HG03378 (cell line): ENCODE measurements around the gene METTL18.

Experiments
- ATAC-seq: cut with Tn5 transposase; IDR thresholded peaks from one replicate; pipeline ENCODE4 v1.9.1; 2021; ENCODE audit warnings: mild to moderate bottlenecking, moderate library complexity; ENCODE audit not compliant: unreplicated experiment

The METTL18 gene

GRCh38 chr1:169786974-169787373 is 7.7 kb downstream of the METTL18 start:
- no peak for ATAC-seq

DNA sequence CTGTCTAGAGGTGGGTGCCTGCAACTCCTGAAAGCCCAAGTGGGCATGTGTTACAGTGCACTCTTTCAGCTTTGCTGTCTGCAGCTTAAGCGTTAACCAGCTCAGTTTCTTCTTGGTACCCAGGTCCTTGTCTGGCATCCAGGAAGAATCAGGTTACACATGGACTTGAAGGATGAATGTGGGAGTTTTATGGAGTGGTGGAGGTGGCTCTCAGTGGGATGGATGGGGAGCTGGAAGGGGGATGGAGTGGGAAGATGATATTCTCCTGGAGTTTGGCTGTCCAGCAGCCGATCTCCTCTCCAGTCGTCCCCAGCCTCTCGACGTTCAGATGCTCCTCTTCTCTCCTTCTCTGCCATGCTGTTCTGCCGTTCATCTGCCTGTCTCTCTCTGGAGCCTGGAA is 9.4 kb downstream of the METTL18 start:
- no peak for ATAC-seq

DNA sequence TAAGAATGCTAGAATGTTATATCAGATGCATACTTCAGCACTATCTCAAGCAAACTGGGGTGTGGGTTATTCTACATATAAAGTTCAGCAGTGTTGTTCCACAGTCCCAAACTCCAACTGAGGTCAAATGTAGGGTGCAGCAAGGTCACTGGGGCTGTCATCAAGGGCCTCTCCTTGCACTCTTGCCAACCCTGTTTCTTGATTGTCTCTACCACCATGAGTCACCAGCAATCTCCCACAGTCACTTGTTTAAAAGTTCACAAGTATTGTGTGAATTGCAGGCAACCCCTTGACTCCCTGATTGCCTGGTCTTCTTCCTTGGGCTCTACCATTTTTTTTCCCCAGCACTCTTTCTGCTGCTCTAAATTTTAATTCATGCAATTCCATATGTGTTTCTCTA is 10.6 kb downstream of the METTL18 start:
- no peak for ATAC-seq

DNA sequence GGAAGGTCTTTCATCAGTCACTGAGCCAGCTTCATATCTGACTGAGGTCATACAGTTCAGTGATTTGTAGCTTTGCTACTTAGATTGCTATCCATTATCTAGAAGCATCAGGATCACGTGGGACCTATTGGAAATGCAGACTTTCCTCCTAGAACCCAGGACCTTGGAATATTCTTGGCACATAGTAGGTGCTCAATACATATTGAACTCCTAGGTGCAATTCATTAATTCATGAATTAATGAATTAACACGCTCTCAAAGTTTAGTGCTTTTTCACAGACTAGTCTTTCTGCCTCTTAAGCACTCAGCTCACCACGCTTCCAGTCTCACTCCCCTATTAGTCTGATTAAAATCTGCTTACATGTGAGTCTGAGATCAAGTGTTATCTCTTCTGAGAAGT is 12.1 kb downstream of the METTL18 start:
- ATAC-seq, result no peak

GRCh38 chr1:169779970-169780369 is 14.7 kb downstream of the METTL18 start:
- ATAC-seq, result no peak

- no peak for ATAC-seq
Observed at GRCh38 chr1:169779150-169779549, 15.6 kb downstream of the METTL18 start.

DNA sequence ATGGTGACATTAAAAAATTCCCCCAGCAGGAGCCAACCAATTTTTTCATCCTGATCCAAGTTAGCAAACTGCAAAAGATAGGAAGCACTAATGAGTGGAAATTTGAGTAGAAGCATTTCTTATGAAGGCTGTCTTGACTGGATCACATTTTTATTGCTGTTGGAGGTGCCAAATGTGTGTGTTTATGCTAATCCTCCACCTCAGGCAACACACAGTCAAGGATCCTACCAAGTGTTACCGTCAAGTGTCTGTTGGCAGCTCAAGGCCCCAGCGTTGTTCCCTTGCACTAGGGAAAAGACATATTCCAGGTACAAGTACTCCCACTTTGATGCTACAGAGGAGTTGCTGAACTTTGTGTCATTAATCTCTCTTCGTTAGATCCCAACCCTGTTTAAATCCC is 18.3 kb downstream of the METTL18 start:
- ATAC-seq, result no peak

- ATAC-seq, result no peak
Observed at GRCh38 chr1:169768161-169768560, 26.5 kb downstream of the METTL18 start.

- ATAC-seq, result no peak
Observed at GRCh38 chr1:169765580-169766331, 29.0 kb downstream of the METTL18 start.

DNA sequence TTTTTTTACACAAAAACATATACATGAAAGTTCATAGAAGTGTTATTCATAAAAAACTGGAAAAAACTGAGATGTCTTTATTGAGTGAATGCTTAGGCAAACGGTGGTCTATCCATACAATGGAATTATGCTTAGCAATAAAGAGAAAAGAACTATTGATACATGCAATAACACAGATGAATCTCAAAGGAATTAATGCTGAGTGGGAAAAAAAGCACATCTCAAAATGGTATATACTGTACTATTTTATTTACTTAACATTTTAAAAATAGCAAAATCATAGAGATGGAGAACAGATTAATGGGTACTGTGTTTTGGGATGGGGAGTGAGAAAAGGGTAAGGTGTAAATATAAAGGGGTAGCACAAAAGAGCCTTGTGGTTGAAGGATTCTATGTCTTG is 29.8 kb downstream of the METTL18 start:
- no peak for ATAC-seq

DNA sequence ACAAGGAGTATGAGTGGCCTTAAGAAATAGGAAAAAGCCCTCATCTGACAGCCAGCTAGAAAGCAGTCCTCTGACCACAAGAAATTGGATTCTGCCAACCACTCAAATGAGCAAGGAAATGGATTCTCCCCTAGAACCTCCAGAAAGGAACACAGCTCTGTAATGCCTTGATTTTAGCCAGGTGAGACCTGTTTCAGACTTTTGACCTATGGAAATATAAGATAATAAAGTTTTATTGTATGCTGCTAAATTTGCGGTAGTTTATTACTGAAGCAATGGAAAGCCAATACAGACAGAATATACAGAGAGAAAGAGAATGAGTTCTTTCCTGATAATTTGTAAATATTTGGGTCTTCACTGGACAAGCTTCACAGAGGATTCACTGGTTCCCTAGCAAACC is 32.0 kb downstream of the METTL18 start:
- no peak for ATAC-seq

DNA sequence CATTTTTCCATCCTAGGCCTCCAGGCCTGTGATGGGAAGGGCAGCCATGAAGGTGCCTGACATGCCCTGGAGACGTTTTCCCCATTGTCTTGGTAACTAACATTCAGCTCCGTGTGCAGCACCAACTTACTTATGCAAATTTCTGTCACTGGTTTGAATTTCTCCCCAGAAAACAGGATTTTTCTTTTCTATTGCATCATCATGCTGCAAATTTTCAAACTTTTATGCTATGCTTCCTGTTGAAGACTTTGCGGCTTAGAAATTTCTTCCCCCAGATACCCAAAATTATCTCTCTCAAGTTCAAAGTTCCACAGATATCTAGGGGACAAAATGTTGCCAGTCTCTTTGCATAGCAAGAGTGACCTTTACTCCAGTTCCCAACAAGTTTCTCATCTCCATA is 35.7 kb downstream of the METTL18 start:
- no peak for ATAC-seq

DNA sequence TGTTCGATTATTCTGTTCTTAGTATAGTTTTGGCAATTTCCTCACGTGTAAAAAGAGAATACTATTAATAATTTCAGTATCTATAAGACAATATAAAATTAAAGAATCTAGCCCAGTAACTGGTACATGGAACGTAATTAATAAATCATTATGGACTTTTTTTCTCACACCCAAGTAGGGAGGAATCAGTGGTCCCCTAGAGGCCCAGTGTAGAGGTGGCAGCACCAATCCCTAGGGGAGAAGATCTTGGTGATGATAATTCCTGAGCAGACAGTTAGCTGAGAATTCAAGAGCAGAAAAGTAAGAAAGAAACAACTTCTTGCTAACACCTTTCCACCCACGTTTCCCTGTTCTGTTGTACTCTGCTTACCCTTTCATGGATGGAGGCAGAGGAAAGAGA is 41.2 kb downstream of the METTL18 start:
- no peak for ATAC-seq

- ATAC-seq, result no peak
Observed at GRCh38 chr1:169750041-169750440, 44.7 kb downstream of the METTL18 start.

- no peak for ATAC-seq
Observed at GRCh38 chr1:169746550-169746949, 48.2 kb downstream of the METTL18 start.

GRCh38 chr1:169745015-169745861 is 49.5 kb downstream of the METTL18 start:
- no peak for ATAC-seq
